HFF-Myc (cell line): ENCODE results near the gene B3GLCT.

Experiments
- DNase-seq: peaks from one replicate; pipeline ENCODE4 v3.0.0-alpha.2; 2011; ENCODE audit warnings: low read depth; ENCODE audit errors: extremely low read depth
- H3K4me3 ChIP-seq: replicated peaks from 2 replicates; pipeline ENCODE4 v1.5.1; 2011; ENCODE audit warnings: low read depth, mild to moderate bottlenecking, control low read depth, low read length
- CTCF ChIP-seq: IDR thresholded peaks from 2 replicates; pipeline ENCODE4 v1.5.1; 2012; ENCODE audit warnings: mild to moderate bottlenecking, low read depth, low read length, control low read depth; ENCODE audit errors: missing control alignments

Gene B3GLCT

GRCh38 chr13:31367410-31367809, 167.6 kb downstream of the B3GLCT start:
- H3K4me3 ChIP-seq: no peak overlapping the region
- no peak for TF ChIP-seq CTCF
- DNase-seq: no peak

- H3K4me3 ChIP-seq: no peak overlapping the region
- TF ChIP-seq CTCF: no peak
- DNase-seq: no peak
Measured at GRCh38 chr13:31369213-31369612, 169.4 kb downstream of the B3GLCT start.

- TF ChIP-seq CTCF: no peak
- DNase-seq: no peak
- H3K4me3 ChIP-seq: no peak overlapping the region
Measured at GRCh38 chr13:31372454-31372853, 172.7 kb downstream of the B3GLCT start.

- no peak for TF ChIP-seq CTCF
- no peak overlapping the region for H3K4me3 ChIP-seq
Measured at GRCh38 chr13:31374682-31375081, 174.9 kb downstream of the B3GLCT start.

GRCh38 chr13:31377946-31378345, 178.2 kb downstream of the B3GLCT start:
- no peak for TF ChIP-seq CTCF
- H3K4me3 ChIP-seq: no peak overlapping the region
- DNase-seq: no peak

More at GRCh38 chr13:31374682-31375081, 174.9 kb downstream of the B3GLCT start:
- no peak for DNase-seq

GRCh38 chr13:31380715-31381114, 180.9 kb downstream of the B3GLCT start:
- TF ChIP-seq CTCF: no peak
- no peak for DNase-seq
- H3K4me3 ChIP-seq: no peak overlapping the region
